Measurements from ENCODE around the gene ITIH1. TPM values are rescaled to one million over a fixed set of nuclear protein-coding genes. Genes with fewer than 3 reads are reported as not detected.

Gene ITIH1
- total RNA-seq, 2 experiments from 2014 or later = not detected

- Histone ChIP-seq H3K36me3 (ENCODE audit: insufficient read depth, low read length) (no peaks in the 10 kb centered on the region), H3K4me1 (ENCODE audit: insufficient read depth, low read length) (no peaks in the 10 kb centered on the region), H3K4me3 (ENCODE audit: low read length) (no peak overlapping the region), H3K27me3 (ENCODE audit: control insufficient read depth in 1 of 2, insufficient read depth in 2 of 2, low read length in 2 of 2) (no peaks in the 10 kb centered on the region), H3K9me3 (ENCODE audit: control insufficient read depth in 1 of 2, insufficient read depth in 1 of 2, low read length in 2 of 2) (no peaks in the 10 kb centered on the region), H3K27ac (ENCODE audit: low read depth in 1 of 2, low read length in 2 of 2) (no peak overlapping the region)
- DNase-seq (no peak), ATAC-seq (ENCODE audit: poor library complexity) (no peak)
- Mint-ChIP-seq H3K9me3 (no peaks in the 10 kb centered on the region), H3K36me3 (ENCODE audit: low read depth) (no peaks in the 10 kb centered on the region), H3K27me3 (no peaks in the 10 kb centered on the region), H3K4me3 (no peak overlapping the region), H3K4me1 (ENCODE audit: low read depth) (no peaks in the 10 kb centered on the region), H3K27ac (no peak overlapping the region)
- intact Hi-C loops (cut with DNase I, micrococcal nuclease) = no loop called here
- ChIA-PET POLR2A (no interaction called here), CTCF (no interaction called here)
- TF ChIP-seq CTCF (IDR thresholded peaks at IDR 0.05) = no peak
Observed at GRCh38 chr3:52781741-52782140, 4.3 kb downstream of the ITIH1 start.

- intact Hi-C loops (cut with DNase I, micrococcal nuclease) = no loop called here
- H3K4me1 Mint-ChIP-seq (ENCODE audit: low read depth) = no peaks in the 10 kb centered on the region
- H3K36me3 ChIP-seq (ENCODE audit: insufficient read depth, low read length) = no peaks in the 10 kb centered on the region
- TF ChIP-seq CTCF (IDR thresholded peaks at IDR 0.05) = no peak
- no peaks in the 10 kb centered on the region for H3K9me3 Mint-ChIP-seq
- ChIA-PET CTCF (no interaction called here), POLR2A (no interaction called here)
- H3K4me1 ChIP-seq (ENCODE audit: insufficient read depth, low read length) = no peaks in the 10 kb centered on the region
- no peak overlapping the region for H3K27ac ChIP-seq (ENCODE audit: low read depth in 1 of 2, low read length in 2 of 2)
- no peaks in the 10 kb centered on the region for H3K27me3 Mint-ChIP-seq
- no peak for ATAC-seq (ENCODE audit: poor library complexity)
- DNase-seq = no peak
- H3K4me3 ChIP-seq (ENCODE audit: low read length) = no peak overlapping the region
- no peaks in the 10 kb centered on the region for H3K9me3 ChIP-seq (ENCODE audit: control insufficient read depth in 1 of 2, insufficient read depth in 1 of 2, low read length in 2 of 2)
- no peaks in the 10 kb centered on the region for H3K27me3 ChIP-seq (ENCODE audit: control insufficient read depth in 1 of 2, insufficient read depth in 2 of 2, low read length in 2 of 2)
- no peaks in the 10 kb centered on the region for H3K36me3 Mint-ChIP-seq (ENCODE audit: low read depth)
- H3K4me3 Mint-ChIP-seq = no peak overlapping the region
- H3K27ac Mint-ChIP-seq = no peak overlapping the region
Observed at GRCh38 chr3:52782412-52783210, 5.2 kb downstream of the ITIH1 start.

GRCh38 chr3:52783211-52783555 is 5.8 kb downstream of the ITIH1 start:
- Mint-ChIP-seq H3K27ac (no peak overlapping the region), H3K4me3 (no peak overlapping the region), H3K27me3 (no peaks in the 10 kb centered on the region), H3K36me3 (ENCODE audit: low read depth) (no peaks in the 10 kb centered on the region), H3K9me3 (no peaks in the 10 kb centered on the region), H3K4me1 (ENCODE audit: low read depth) (no peaks in the 10 kb centered on the region)
- CTCF ChIA-PET = no interaction called here
- intact Hi-C loops (cut with DNase I, micrococcal nuclease) = no loop called here
- DNase-seq = no peak
- no peak overlapping the region for H3K27ac ChIP-seq (ENCODE audit: low read depth in 1 of 2, low read length in 2 of 2)
- H3K9me3 ChIP-seq (ENCODE audit: control insufficient read depth in 1 of 2, insufficient read depth in 1 of 2, low read length in 2 of 2) = no peaks in the 10 kb centered on the region
- no peaks in the 10 kb centered on the region for H3K36me3 ChIP-seq (ENCODE audit: insufficient read depth, low read length)
- no peak for TF ChIP-seq CTCF (IDR thresholded peaks at IDR 0.05)
- no peaks in the 10 kb centered on the region for H3K27me3 ChIP-seq (ENCODE audit: control insufficient read depth in 1 of 2, insufficient read depth in 2 of 2, low read length in 2 of 2)
- POLR2A ChIA-PET = no interaction called here
- ATAC-seq (ENCODE audit: poor library complexity) = no peak
- no peaks in the 10 kb centered on the region for H3K4me1 ChIP-seq (ENCODE audit: insufficient read depth, low read length)
- no peak overlapping the region for H3K4me3 ChIP-seq (ENCODE audit: low read length)
